GM19240 (cell line): Measurements from ENCODE around the gene MROH2B.
"Not testable (repeated sequence)": the region's sequence is repeated elsewhere in the genome, so short reads cannot be mapped to it uniquely, and the experiment has no call there.

Experiments
- DNase-seq: peaks from one replicate; pipeline ENCODE4 v3.0.0; 2011; ENCODE audit warnings: low spot score; ENCODE audit not compliant: insufficient read length

MROH2B gene

DNA sequence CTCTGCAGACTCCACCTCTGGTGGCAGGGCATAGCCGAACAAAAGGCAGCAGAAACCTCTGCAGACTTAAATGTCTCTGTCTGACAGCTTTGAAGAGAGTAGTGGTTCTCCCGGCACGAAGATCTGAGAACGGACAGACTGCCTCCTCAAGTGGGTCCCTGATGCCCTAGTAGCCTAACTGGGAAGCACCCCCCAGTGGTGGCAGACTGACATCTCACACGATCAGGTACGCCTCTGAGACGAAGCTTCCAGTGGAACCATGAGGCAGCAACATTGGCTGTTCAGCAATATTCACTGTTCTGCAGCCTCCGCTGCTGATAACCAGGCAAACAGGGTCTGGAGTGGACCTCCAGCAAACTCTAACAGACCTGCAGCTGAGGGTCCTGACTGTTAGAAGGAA is 48.5 kb downstream of the MROH2B start:
- DNase-seq, result not testable (repeated sequence)

DNA sequence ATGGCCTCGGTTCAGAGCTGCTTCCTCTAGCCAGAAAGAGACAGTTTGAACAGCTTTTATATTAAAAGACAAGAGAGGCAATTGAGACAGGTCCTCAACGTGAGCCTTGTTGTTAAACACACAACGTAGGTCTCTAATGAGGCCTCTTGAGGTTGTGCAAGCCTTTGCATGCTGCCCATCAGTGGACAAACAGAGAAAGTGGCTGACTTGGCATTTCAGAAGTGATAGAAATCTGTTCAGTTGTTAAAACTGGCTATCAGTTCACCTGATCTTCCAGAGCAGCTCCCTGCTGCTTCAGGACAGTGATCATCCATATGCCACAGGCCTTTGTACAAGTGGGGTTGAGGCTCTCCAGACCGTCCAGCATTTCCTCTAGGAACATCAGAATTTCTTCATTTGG is 58.8 kb downstream of the MROH2B start:
- DNase-seq, result no peak

GRCh38 chr5:41010572-41010971 is 60.6 kb downstream of the MROH2B start:
- no peak for DNase-seq

DNA sequence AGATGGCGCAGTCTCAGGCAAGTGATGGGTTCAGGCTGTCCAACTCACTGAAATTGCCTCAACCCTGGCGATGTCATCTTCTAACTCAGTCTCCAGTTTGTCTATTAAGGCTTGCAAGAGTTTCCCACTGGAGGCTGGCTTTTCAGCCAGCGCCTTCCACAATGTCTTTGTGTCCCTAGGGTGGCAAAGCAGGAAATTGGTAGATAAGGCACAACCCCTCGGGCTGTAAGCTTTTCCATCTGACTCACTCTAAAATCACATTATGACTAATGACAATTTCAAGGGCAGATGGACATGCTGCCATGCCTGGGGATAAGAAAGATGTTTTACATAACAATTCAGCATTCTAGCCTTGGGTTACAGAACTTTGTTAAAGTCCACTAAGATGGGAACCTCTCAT is 61.9 kb downstream of the MROH2B start:
- DNase-seq, result no peak

- no peak for DNase-seq
These were observed 66.2 kb downstream of the MROH2B start for GRCh38 chr5:41004931-41005330.

DNA sequence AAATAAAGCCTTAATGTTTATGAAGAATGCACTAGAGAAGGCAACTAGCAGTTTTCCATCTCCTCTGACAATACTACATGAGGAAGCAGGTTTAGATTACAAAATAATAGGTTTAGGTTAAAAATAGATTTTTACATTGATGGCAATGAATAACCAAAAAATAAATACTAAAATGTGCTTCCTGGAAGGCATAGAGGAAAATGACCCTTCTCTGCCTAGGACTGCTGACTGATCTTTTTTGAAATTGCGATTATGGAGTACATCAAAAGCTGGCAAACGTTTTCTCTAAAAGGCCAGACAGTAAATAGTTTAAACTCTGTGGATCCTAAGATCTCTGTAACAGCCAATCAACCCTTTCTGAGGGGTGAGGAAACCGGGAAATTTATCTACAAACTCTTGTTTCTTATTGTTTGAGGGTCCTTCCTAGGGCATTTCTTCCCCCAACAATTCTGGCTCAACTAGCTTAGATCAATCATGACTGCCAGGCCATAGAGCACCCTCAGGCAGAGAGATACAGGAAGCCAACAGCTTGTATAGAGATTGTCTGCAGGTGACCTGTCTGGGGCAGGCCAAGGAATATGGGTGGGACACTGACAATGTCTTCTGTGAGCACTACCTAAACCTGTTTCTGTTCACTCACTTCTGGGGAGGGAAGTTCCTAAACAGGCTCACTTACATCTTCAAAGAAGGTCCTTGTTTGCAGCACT is 67.3 kb downstream of the MROH2B start:
- DNase-seq, result no peak

GRCh38 chr5:40999966-41000365 is 71.2 kb downstream of the MROH2B start:
- no peak for DNase-seq

DNA sequence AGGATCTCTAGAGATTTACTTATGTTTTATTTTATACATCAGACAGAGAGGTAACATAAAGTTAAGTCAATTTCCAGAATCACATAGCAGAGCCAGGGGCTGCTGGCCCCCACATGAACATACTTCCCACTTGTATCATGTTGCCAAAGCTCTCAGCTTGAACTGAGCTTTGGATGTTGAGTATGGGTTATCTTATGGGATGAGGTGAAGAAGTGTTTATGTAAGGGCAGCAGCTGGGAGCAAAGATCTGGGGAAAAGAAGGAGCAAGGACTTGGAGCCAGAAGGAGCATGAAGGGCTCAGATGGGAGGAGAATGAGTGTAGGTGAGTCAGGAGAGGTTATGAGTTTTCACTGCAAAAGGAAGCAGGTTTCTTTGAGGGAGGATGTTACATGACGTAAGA is 72.0 kb downstream of the MROH2B start:
- no peak for DNase-seq

- DNase-seq, result no peak
These were observed 75.1 kb downstream of the MROH2B start for GRCh38 chr5:40995801-40996586.

DNA sequence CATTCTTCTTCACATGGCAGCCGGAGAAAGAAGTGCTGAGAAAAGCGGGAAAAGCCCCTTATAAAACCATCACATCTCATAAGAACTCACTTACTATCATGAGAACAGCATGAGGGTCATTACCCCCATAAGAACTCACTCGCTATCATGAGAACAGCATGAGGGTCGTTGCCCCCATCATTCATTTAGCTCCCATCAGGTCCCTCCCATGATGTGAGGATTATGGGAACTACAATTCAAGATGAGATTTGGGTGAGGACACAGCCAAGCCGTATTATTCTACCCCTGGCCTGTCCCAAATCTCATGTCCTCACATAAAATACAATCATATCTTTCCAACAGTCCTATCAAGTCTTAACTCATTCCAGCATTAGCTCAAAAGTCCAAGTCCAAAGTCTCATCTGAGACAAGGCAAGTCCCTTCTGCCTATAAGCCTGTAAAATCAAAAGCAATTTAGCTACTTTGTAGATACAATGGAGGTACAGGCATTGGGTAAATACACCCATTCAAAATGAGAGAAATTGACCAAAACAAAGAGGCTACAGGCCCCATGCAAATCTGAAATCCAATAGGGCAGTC is 79.1 kb downstream of the MROH2B start:
- DNase-seq, result no peak

- no peak for DNase-seq
These were observed 79.8 kb downstream of the MROH2B start for GRCh38 chr5:40991168-40991980.

DNA sequence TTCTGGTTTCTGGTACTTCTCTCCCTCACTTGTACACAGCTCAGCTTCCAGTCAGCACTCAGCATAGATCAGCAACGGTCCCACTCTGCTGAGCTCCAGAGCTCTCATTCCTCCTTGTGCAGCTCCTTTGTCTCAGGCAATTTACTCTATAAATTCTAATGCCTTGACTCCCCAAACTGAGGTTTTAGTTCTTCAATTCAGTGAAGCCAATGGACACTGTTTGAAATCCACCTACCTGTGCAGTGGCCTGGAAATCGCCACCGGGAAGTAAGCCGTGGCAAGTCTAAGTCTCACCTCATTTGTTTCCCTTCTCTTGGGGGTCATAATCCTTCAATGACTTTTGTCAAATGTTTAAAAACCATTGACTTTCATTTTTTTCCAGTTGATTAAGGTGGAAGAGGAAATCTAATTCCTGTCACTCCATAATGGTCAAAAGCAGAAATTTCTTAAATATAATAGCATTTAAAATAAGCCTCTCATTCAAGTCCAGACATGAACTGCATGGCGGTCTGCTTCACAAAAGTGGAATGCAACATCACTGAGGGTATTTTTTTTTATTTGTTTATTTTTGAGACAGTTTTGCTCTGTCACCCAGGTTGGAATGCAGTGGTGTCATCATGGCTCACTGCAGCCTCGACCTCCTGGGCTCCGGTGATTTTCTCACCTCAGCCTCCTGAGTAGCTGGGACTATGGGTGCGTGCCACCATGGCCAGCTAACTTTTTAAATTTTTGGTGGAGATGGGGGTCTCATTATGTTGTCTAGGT is 82.2 kb downstream of the MROH2B start:
- no peak for DNase-seq

GRCh38 chr5:40987349-40987748 is 83.8 kb downstream of the MROH2B start:
- DNase-seq, result no peak

DNA sequence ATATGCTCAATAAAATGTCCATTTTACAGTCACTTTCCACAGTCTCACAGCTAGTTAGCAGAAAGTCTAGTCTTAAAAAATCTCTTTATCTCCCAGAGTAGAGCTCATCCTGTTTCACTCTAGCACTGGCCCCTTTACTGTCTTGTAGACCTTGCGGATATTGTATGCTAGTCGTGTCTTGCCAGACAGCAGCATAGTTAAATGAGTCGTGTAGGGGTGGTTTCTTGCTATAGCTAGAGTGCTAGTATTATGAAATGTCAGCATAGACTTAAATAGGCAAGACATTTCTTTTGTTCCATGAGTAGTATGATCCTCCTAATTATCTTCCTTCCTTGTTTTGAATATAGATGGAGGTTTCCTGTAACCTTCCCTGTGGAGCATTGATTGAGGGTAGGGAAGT is 84.5 kb downstream of the MROH2B start:
- DNase-seq, result no peak

DNA sequence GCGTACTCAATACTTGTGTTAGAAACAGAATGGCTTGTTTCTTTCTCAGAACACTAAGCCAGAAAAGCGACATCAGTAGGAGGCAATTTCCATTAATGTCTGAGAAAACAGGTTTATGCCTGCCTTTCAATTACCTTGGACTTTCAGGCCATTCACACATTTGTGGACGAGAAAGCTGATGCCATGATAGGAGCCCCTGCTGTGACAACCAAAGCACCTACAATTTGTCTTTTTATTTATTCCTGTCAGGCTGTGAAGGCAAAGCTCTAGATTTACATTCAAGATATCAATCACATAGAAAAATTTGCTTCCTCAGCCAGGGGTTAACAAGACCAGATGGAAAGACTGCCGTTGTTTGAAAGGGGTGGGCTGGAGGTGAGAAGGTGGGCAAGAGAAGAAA is 85.6 kb downstream of the MROH2B start:
- DNase-seq, result no peak

GRCh38 chr5:40984884-40985283 is 86.3 kb downstream of the MROH2B start:
- no peak for DNase-seq

GRCh38 chr5:40983781-40984180 is 87.4 kb downstream of the MROH2B start:
- no peak for DNase-seq

DNA sequence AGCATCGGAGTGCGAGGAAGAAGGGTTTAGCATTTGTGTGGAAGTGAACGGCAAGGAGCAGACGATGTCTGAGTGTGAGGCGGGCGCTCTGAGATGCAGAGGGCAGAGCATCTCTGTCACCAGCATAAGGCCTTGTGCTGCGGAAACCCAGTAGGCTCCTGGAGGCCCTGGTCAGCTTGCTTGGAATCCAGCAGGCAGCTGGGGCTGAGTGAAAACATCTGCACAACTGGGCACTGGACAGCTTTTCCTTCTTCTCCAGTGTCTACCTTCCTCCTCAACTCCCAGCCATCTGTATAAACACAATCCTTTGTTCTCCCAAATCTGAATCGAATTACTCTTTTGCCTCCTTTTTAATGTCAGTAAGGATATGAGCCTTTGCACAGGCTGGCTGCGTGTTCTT is 89.7 kb downstream of the MROH2B start:
- no peak for DNase-seq

GRCh38 chr5:40976836-40977235 is 94.3 kb downstream of the MROH2B start:
- no peak for DNase-seq

GRCh38 chr5:40976041-40976440 is 95.1 kb downstream of the MROH2B start:
- DNase-seq, result no peak

- no peak for DNase-seq
These were observed 97.7 kb downstream of the MROH2B start for GRCh38 chr5:40973364-40974004.
